ENCODE results near the gene MEX3D.

The MEX3D gene

GRCh38 chr19:1612114-1613086, 44.3 kb upstream of the MEX3D start:
- no peak for TF ChIP-seq CTCF (IDR thresholded peaks at IDR 0.05; ENCODE audit: insufficient read depth, low read length, missing control alignments)
- ChIA-PET CTCF (interaction anchor here (1.3 kb wide), 1 partner anchor 60 kb away, joined by 3 read pairs; no protein-coding TSS in a partner anchor), POLR2A (no interaction called here)
- no peak overlapping the region for H3K4me3 ChIP-seq (ENCODE audit: low read depth, low read length)
- DNase-seq (ENCODE audit: low read depth, low spot score), result no peak

DNA sequence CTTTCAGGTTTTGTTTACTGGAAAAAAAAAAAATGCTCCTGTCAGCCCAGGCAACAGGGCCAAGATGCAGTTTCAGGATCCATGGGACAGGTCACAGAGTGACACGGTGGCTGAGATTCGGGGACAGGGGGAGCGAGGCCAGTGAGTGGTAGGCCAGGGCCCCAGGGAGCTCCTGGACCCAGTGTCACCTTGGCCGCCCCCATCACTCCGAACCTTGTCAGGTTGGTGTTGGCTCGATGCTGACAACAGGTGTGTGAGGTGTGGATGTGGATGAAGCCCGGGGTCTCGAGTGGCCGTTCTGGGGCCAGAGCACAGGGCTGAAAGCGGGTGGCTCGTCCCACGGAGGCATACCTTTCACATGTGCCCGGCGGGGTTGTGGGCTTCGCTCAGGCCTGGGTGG, 43.2 kb upstream of the MEX3D start:
- DNase-seq (ENCODE audit: low read depth, low spot score), result no peak
- no peak overlapping the region for H3K4me3 ChIP-seq (ENCODE audit: low read depth, low read length)
- POLR2A ChIA-PET, result no interaction called here
- no peak for TF ChIP-seq CTCF (IDR thresholded peaks at IDR 0.05; ENCODE audit: insufficient read depth, low read length, missing control alignments)
- CTCF ChIA-PET, result interaction anchor here (1.3 kb wide), 1 partner anchor 61 kb away, joined by 3 read pairs; no protein-coding TSS in a partner anchor

- H3K4me3 ChIP-seq (ENCODE audit: low read depth, low read length), result no peak overlapping the region
- POLR2A ChIA-PET, result no interaction called here
- DNase-seq (ENCODE audit: low read depth, low spot score), result no peak
- CTCF ChIA-PET, result no interaction called here
- TF ChIP-seq CTCF (IDR thresholded peaks at IDR 0.05; ENCODE audit: insufficient read depth, low read length, missing control alignments), result no peak
Observed at GRCh38 chr19:1610579-1610978, 42.5 kb upstream of the MEX3D start.

DNA sequence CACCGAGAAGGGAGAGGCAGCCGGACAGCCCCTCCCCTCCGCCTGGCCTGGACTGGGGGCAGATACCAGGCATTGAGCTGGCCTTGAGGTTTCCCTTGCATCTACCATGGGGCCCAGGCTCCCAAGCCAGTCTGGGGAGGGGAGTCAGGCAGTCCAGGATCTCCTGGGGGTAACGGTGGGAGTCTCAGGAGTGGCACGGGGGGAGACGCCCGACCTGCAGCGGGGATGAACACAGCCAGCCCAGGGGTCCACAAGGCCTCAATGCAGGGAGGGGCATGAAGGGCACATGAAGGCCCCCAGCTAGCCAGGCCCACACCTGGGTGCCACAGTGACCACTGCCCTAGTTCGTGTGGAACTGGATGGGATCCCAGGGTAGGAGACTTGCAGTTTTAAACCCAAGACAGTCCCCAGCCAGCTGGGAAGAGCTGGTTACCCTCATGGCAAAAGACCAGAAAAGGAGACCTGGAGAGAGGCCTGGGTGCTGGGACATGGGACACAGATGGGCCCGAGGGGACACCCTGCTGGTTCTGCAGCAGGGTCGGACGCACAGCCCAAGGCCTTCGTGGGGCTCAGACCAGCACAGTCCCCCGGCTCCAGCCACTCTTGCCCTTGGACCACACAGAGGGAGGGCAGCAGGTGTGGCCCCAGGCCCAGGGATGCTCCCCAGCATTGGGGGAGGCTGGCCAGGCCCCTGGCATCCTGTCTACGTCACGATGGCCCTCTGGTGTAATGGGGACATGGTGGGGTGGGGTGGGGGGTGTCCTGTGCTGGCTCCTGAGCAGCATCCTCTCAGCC, 41.8 kb upstream of the MEX3D start:
- ChIA-PET CTCF (no interaction called here), POLR2A (no interaction called here)
- no peak overlapping the region for H3K4me3 ChIP-seq (ENCODE audit: low read depth, low read length)
- no peak for DNase-seq (ENCODE audit: low read depth, low spot score)
- TF ChIP-seq CTCF (IDR thresholded peaks at IDR 0.05; ENCODE audit: insufficient read depth, low read length, missing control alignments), result no peak

DNA sequence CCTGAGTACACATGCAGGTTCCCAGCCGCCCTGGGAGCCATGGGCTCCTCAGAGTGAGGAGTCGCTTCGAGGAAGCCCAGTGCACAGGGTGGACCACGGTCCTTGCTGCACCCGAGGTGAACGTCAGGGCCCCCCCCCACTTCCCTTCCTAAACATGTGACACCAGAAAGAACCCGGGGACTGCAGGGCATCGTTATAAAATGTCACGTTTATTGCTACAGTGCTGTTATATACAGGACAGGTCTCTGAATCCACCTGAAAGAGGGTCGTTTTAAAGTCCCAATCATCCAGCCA, 40.9 kb upstream of the MEX3D start:
- H3K4me3 ChIP-seq (ENCODE audit: low read depth, low read length), result no peak overlapping the region
- no peak for TF ChIP-seq CTCF (IDR thresholded peaks at IDR 0.05; ENCODE audit: insufficient read depth, low read length, missing control alignments)
- POLR2A ChIA-PET, result no interaction called here
- CTCF ChIA-PET, result interaction anchor here (1.9 kb wide), 1 partner anchor 63 kb away, joined by 11 read pairs; no protein-coding TSS in a partner anchor
- DNase-seq (ENCODE audit: low read depth, low spot score), result no peak

Data from AG04449 (cell line).